SK-N-SH treated with all-trans-retinoic acid at 6 μM for 48 hours (cell line): ENCODE data around the gene TBATA.

ENCODE experiments used
- CREB5 ChIP-seq: fragments of 250-450 bp; sonication (Bioruptor Pico); IDR thresholded peaks from 2 replicates; pipeline ENCODE4 v1.5.1; 2020; ENCODE audit warnings: low read depth, mild to moderate bottlenecking, moderate library complexity
- CSRNP3 ChIP-seq: fragments of 250-450 bp; sonication (Bioruptor Pico); IDR thresholded peaks from 2 replicates; pipeline ENCODE4 v1.5.1; 2021; ENCODE audit warnings: mild to moderate bottlenecking, moderate library complexity
- ESRRG ChIP-seq: fragments of 250-450 bp; sonication (Bioruptor Pico); IDR thresholded peaks from 2 replicates; pipeline ENCODE4 v1.6.1; 2021; ENCODE audit warnings: mild to moderate bottlenecking
- ISL1 ChIP-seq: fragments of 250-450 bp; sonication (Bioruptor Pico); IDR thresholded peaks from 2 replicates; pipeline ENCODE4 v2.1.2; 2022; ENCODE audit warnings: mild to moderate bottlenecking, moderate library complexity
- PATZ1 ChIP-seq: fragments of 250-450 bp; sonication (Bioruptor Pico); IDR thresholded peaks from 2 replicates; pipeline ENCODE4 v1.8.0; 2020; ENCODE audit warnings: mild to moderate bottlenecking, moderate library complexity, borderline replicate concordance
- POU6F1 ChIP-seq: fragments of 250-450 bp; sonication (Bioruptor Pico); IDR thresholded peaks from 2 replicates; pipeline ENCODE4 v1.8.0; 2021; ENCODE audit warnings: low read depth, mild to moderate bottlenecking, moderate library complexity, borderline replicate concordance
- PPARA ChIP-seq: fragments of 250-450 bp; sonication (Bioruptor Pico); IDR thresholded peaks from 2 replicates; pipeline ENCODE4 v1.5.0; 2020; ENCODE audit warnings: mild to moderate bottlenecking, borderline replicate concordance
- ZC3H10 ChIP-seq: fragments of 250-450 bp; sonication (Bioruptor Pico); IDR thresholded peaks from 2 replicates; pipeline ENCODE4 v1.5.1; 2021; ENCODE audit warnings: mild to moderate bottlenecking, moderate library complexity
- ZFP30 ChIP-seq: fragments of 450-650 bp; formaldehyde crosslinking; IDR thresholded peaks from 2 replicates; pipeline ENCODE4 v1.5.0; 2022; ENCODE audit warnings: mild to moderate bottlenecking, moderate library complexity
- ZNF70 ChIP-seq: fragments of 450-650 bp; formaldehyde crosslinking; IDR thresholded peaks from 2 replicates; pipeline ENCODE4 v1.5.0; 2020; ENCODE audit warnings: mild to moderate bottlenecking, moderate library complexity

- TF ChIP-seq PPARA (CRISPR knock-in tag) = no peak
- no peak for TF ChIP-seq ZFP30
- TF ChIP-seq ZNF70 (CRISPR knock-in tag) = no peak
- TF ChIP-seq CSRNP3 (CRISPR knock-in tag) = no peak
- TF ChIP-seq ZC3H10 (CRISPR knock-in tag) = no peak
- TF ChIP-seq ISL1 = no peak
- no peak for TF ChIP-seq PATZ1 (CRISPR knock-in tag)
- TF ChIP-seq ESRRG (CRISPR knock-in tag) = no peak
- no peak for TF ChIP-seq CREB5
- no peak for TF ChIP-seq POU6F1 (CRISPR knock-in tag)
Observed at GRCh38 chr10:70816220-70816894, 31.2 kb upstream of the TBATA start.
